OCI-LY3 (cell line): ENCODE data around the gene CDH23.

Experiments used
- CTCF ChIP-seq: fragments of 200-600, 300-600 bp; sonication (generic); IDR thresholded peaks from 2 replicates; pipeline ENCODE4 v1.5.1; 2014; ENCODE audit warnings: antibody characterized with exemption, low read length, low read depth
- EZH2phosphoT487 ChIP-seq: fragments of 200-600 bp; shearing (Covaris generic); IDR thresholded peaks from 2 replicates; pipeline ENCODE4 v1.6.1; 2018; ENCODE audit warnings: antibody characterized with exemption, mixed run types, low read depth

- TF ChIP-seq CTCF (no peak), EZH2phosphoT487 (no peak)
These were observed 359.8 kb downstream of the CDH23 start for GRCh38 chr10:71756311-71757191.
